Measurements from ENCODE around the gene RFX1. TPM values are rescaled to one million over a fixed set of nuclear protein-coding genes. Genes with fewer than 3 reads are reported as not detected.

RFX1 gene
- polyA plus RNA-seq, 1 donor from 2014 or later, result 2.2 TPM

DNA sequence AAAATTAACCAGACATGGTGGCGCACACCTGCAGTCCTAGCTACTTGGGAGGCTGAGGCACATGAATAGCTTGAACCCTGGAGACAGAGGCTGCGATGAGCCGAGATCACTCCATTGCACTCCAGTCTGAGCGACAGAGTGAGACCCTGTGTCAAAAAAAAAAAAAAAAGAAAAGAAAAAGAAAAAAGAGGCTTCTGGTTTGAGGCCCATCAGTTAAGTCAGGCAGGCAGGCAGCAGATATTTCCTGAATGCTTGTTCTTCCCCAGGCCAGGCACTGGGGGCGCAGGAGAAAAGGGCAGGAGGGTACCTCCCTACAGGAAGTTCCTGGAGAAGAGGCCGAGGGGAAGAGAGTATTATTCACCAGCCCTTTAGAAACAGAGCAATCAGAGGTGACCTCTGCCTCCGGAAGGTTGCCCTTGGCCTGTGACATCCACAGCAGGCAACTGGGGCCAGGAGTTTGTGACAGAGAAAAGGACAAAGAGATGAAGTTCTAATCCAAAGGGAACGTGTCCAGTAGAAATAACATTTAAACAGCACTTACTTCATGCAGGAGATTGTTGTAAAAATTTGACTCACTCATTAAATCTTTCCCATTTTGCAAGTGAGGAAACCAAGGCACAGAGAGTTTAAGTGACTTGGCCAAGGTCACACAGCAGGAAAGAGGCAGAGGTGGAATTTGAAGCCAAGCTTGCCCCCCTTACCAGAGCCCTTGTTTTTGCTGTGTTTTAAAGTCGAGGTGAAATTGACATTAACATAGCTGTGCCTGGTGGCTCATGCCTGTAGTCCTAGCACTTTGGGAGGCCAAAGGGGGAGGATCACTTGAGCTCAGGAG is 17.5 kb upstream of the RFX1 start:
- H3K27me3 ChIP-seq (ENCODE audit: insufficient read depth, low read depth, low read length), result no peaks in the 10 kb centered on the region
- H3K4me3 ChIP-seq (ENCODE audit: low read length), result no peak overlapping the region
- H3K4me2 ChIP-seq (ENCODE audit: low read length), result no peak overlapping the region
- H3K9ac ChIP-seq (ENCODE audit: low read length), result no peak overlapping the region
- H3F3A ChIP-seq (ENCODE audit: insufficient read depth, low read length, poor library complexity, severe bottlenecking), result no peaks in the 10 kb centered on the region
- no peaks in the 10 kb centered on the region for H3K36me3 ChIP-seq (ENCODE audit: insufficient read depth, low read length)
- H3K9me3 ChIP-seq (ENCODE audit: low read length), result no peaks in the 10 kb centered on the region
- no peak overlapping the region for H3K27ac ChIP-seq (ENCODE audit: low read length)
- H3K9me2 ChIP-seq (ENCODE audit: insufficient read depth, low read length), result no peaks in the 10 kb centered on the region
- no peaks in the 10 kb centered on the region for H3K79me2 ChIP-seq (replicated peaks; ENCODE audit: insufficient read depth, low read length)
- no peak for TF ChIP-seq TAF1 (IDR thresholded peaks at IDR 0.05; ENCODE audit: low read depth)
- TF ChIP-seq POLR2AphosphoS5 (IDR thresholded peaks at IDR 0.05), result no peak
- TF ChIP-seq CTCF (IDR thresholded peaks at IDR 0.05; ENCODE audit: poor library complexity, severe bottlenecking), result no peak
- no peak for TF ChIP-seq EP300 (conservative IDR thresholded peaks at IDR 0.05; ENCODE audit: poor library complexity, severe bottlenecking)
- no peak for TF ChIP-seq RAD21 (conservative IDR thresholded peaks at IDR 0.05)
- H2AFZ ChIP-seq (ENCODE audit: low read depth, low read length), result no peak overlapping the region
- H4K20me1 ChIP-seq (ENCODE audit: insufficient read depth), result no peaks in the 10 kb centered on the region

DNA sequence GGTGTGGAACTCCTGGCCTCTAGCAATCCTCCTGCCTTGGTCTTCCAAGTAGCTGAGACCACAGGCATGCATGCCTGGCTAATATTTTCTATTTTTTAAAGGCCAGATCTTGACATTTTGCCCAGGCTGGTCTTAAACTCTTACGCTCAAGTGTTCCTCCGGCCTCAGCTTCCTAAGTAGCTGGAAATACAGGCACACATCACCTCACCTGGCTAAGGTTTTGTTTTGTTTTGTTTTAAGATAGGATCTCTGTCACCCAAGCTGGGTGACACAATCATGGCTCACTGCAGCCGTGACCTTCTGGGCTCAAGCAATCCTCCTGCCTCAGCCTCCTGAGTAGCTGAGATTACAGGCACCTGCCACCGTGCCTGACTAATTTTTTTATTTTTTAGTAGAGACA is 16.3 kb upstream of the RFX1 start:
- H3K36me3 ChIP-seq (ENCODE audit: insufficient read depth, low read length), result no peaks in the 10 kb centered on the region
- no peaks in the 10 kb centered on the region for H3K9me2 ChIP-seq (ENCODE audit: insufficient read depth, low read length)
- H3K4me3 ChIP-seq (ENCODE audit: low read length), result no peak overlapping the region
- no peak overlapping the region for H3K27ac ChIP-seq (ENCODE audit: low read length)
- H3K9me3 ChIP-seq (ENCODE audit: low read length), result no peaks in the 10 kb centered on the region
- no peaks in the 10 kb centered on the region for H3K27me3 ChIP-seq (ENCODE audit: insufficient read depth, low read depth, low read length)
- no peaks in the 10 kb centered on the region for H3K79me2 ChIP-seq (replicated peaks; ENCODE audit: insufficient read depth, low read length)
- H3K9ac ChIP-seq (ENCODE audit: low read length), result no peak overlapping the region
- H4K20me1 ChIP-seq (ENCODE audit: insufficient read depth), result no peaks in the 10 kb centered on the region
- no peak overlapping the region for H3K4me2 ChIP-seq (ENCODE audit: low read length)
- no peak overlapping the region for H2AFZ ChIP-seq (ENCODE audit: low read depth, low read length)
- no peak for TF ChIP-seq TAF1 (IDR thresholded peaks at IDR 0.05; ENCODE audit: low read depth)
- TF ChIP-seq, protein P1, sequence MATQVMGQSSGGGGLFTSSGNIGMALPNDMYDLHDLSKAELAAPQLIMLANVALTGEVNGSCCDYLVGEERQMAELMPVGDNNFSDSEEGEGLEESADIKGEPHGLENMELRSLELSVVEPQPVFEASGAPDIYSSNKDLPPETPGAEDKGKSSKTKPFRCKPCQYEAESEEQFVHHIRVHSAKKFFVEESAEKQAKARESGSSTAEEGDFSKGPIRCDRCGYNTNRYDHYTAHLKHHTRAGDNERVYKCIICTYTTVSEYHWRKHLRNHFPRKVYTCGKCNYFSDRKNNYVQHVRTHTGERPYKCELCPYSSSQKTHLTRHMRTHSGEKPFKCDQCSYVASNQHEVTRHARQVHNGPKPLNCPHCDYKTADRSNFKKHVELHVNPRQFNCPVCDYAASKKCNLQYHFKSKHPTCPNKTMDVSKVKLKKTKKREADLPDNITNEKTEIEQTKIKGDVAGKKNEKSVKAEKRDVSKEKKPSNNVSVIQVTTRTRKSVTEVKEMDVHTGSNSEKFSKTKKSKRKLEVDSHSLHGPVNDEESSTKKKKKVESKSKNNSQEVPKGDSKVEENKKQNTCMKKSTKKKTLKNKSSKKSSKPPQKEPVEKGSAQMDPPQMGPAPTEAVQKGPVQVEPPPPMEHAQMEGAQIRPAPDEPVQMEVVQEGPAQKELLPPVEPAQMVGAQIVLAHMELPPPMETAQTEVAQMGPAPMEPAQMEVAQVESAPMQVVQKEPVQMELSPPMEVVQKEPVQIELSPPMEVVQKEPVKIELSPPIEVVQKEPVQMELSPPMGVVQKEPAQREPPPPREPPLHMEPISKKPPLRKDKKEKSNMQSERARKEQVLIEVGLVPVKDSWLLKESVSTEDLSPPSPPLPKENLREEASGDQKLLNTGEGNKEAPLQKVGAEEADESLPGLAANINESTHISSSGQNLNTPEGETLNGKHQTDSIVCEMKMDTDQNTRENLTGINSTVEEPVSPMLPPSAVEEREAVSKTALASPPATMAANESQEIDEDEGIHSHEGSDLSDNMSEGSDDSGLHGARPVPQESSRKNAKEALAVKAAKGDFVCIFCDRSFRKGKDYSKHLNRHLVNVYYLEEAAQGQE (IDR thresholded peaks at IDR 0.05; ENCODE audit: borderline replicate concordance), result no peak
- TF ChIP-seq EZH2 (IDR thresholded peaks at IDR 0.05; ENCODE audit: borderline replicate concordance, insufficient read depth, low read length, poor library complexity, severe bottlenecking), result no peak
- TF ChIP-seq MXI1 (conservative IDR thresholded peaks at IDR 0.05; ENCODE audit: poor library complexity, severe bottlenecking), result no peak
- TF ChIP-seq RAD21 (conservative IDR thresholded peaks at IDR 0.05), result no peak
- TF ChIP-seq CTCF (IDR thresholded peaks at IDR 0.05; ENCODE audit: poor library complexity, severe bottlenecking), result no peak
- no peak for TF ChIP-seq SMC3 (conservative IDR thresholded peaks at IDR 0.05; ENCODE audit: poor library complexity)
- TF ChIP-seq POLR2AphosphoS5 (IDR thresholded peaks at IDR 0.05), result no peak
- TF ChIP-seq EP300 (conservative IDR thresholded peaks at IDR 0.05; ENCODE audit: poor library complexity, severe bottlenecking), result no peak
- H3F3A ChIP-seq (ENCODE audit: insufficient read depth, low read length, poor library complexity, severe bottlenecking), result no peaks in the 10 kb centered on the region

Data from neural cell (in vitro differentiated cells).